ENCODE data around the gene ESYT2. TPM values are rescaled to one million over a fixed set of nuclear protein-coding genes. Genes with fewer than 3 reads are reported as not detected.

Gene ESYT2
- total and polyA plus RNA-seq, 9 of the 15 experiments (the other 6 are each of a cell fraction or from before 2014, with no cell fraction given), result 5.8 to 86.9 (median 64.7) TPM

GRCh38 chr7:158740013-158740656 is 89.2 kb downstream of the ESYT2 start (continued):
- TF ChIP-seq, protein P1, sequence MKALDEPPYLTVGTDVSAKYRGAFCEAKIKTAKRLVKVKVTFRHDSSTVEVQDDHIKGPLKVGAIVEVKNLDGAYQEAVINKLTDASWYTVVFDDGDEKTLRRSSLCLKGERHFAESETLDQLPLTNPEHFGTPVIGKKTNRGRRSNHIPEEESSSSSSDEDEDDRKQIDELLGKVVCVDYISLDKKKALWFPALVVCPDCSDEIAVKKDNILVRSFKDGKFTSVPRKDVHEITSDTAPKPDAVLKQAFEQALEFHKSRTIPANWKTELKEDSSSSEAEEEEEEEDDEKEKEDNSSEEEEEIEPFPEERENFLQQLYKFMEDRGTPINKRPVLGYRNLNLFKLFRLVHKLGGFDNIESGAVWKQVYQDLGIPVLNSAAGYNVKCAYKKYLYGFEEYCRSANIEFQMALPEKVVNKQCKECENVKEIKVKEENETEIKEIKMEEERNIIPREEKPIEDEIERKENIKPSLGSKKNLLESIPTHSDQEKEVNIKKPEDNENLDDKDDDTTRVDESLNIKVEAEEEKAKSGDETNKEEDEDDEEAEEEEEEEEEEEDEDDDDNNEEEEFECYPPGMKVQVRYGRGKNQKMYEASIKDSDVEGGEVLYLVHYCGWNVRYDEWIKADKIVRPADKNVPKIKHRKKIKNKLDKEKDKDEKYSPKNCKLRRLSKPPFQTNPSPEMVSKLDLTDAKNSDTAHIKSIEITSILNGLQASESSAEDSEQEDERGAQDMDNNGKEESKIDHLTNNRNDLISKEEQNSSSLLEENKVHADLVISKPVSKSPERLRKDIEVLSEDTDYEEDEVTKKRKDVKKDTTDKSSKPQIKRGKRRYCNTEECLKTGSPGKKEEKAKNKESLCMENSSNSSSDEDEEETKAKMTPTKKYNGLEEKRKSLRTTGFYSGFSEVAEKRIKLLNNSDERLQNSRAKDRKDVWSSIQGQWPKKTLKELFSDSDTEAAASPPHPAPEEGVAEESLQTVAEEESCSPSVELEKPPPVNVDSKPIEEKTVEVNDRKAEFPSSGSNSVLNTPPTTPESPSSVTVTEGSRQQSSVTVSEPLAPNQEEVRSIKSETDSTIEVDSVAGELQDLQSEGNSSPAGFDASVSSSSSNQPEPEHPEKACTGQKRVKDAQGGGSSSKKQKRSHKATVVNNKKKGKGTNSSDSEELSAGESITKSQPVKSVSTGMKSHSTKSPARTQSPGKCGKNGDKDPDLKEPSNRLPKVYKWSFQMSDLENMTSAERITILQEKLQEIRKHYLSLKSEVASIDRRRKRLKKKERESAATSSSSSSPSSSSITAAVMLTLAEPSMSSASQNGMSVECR (CRISPR knock-in tag; IDR thresholded peaks at IDR 0.05), result no peak
- TF ChIP-seq, protein P2, sequence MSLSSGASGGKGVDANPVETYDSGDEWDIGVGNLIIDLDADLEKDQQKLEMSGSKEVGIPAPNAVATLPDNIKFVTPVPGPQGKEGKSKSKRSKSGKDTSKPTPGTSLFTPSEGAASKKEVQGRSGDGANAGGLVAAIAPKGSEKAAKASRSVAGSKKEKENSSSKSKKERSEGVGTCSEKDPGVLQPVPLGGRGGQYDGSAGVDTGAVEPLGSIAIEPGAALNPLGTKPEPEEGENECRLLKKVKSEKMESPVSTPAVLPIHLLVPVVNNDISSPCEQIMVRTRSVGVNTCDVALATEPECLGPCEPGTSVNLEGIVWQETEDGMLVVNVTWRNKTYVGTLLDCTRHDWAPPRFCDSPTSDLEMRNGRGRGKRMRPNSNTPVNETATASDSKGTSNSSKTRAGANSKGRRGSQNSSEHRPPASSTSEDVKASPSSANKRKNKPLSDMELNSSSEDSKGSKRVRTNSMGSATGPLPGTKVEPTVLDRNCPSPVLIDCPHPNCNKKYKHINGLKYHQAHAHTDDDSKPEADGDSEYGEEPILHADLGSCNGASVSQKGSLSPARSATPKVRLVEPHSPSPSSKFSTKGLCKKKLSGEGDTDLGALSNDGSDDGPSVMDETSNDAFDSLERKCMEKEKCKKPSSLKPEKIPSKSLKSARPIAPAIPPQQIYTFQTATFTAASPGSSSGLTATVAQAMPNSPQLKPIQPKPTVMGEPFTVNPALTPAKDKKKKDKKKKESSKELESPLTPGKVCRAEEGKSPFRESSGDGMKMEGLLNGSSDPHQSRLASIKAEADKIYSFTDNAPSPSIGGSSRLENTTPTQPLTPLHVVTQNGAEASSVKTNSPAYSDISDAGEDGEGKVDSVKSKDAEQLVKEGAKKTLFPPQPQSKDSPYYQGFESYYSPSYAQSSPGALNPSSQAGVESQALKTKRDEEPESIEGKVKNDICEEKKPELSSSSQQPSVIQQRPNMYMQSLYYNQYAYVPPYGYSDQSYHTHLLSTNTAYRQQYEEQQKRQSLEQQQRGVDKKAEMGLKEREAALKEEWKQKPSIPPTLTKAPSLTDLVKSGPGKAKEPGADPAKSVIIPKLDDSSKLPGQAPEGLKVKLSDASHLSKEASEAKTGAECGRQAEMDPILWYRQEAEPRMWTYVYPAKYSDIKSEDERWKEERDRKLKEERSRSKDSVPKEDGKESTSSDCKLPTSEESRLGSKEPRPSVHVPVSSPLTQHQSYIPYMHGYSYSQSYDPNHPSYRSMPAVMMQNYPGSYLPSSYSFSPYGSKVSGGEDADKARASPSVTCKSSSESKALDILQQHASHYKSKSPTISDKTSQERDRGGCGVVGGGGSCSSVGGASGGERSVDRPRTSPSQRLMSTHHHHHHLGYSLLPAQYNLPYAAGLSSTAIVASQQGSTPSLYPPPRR (CRISPR knock-in tag; IDR thresholded peaks at IDR 0.05; ENCODE audit: borderline replicate concordance), result no peak
- no peak for TF ChIP-seq ELF1 (tag; IDR thresholded peaks at IDR 0.05)
- TF ChIP-seq ARNT (IDR thresholded peaks at IDR 0.05), result no peak
- no peak for TF ChIP-seq ZFP91 (CRISPR knock-in tag; IDR thresholded peaks at IDR 0.05)
- TF ChIP-seq, protein P3, sequence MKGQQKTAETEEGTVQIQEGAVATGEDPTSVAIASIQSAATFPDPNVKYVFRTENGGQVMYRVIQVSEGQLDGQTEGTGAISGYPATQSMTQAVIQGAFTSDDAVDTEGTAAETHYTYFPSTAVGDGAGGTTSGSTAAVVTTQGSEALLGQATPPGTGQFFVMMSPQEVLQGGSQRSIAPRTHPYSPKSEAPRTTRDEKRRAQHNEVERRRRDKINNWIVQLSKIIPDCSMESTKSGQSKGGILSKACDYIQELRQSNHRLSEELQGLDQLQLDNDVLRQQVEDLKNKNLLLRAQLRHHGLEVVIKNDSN (CRISPR knock-in tag; IDR thresholded peaks at IDR 0.05), result peak; percentile 58; the same call in 1 of the 2 replicates
- no peak for TF ChIP-seq FOXK2 (conservative IDR thresholded peaks at IDR 0.05 in 1 of 2, IDR thresholded peaks at IDR 0.05 in 1 of 2; ENCODE audit: low read depth in 2 of 2)
- TF ChIP-seq ARID3A (IDR thresholded peaks at IDR 0.05; ENCODE audit: borderline replicate concordance, low read depth, low read length), result no peak
- TF ChIP-seq FIP1L1 (IDR thresholded peaks at IDR 0.05; ENCODE audit: low read depth, low read length, poor library complexity, severe bottlenecking), result no peak
- TF ChIP-seq TEAD1 (CRISPR knock-in tag; IDR thresholded peaks at IDR 0.05), result no peak
- TF ChIP-seq MCM5 (IDR thresholded peaks at IDR 0.05; ENCODE audit: low read depth), result no peak
- TF ChIP-seq HDGF (IDR thresholded peaks at IDR 0.05), result no peak

All from K562 (cell line).